GM18517 (cell line): ENCODE results near the gene PCNX3.

ENCODE experiments used
- ATAC-seq: cut with Tn5 transposase; IDR thresholded peaks from one replicate; pipeline ENCODE4 v1.9.1; 2021; ENCODE audit warnings: mild to moderate bottlenecking, moderate library complexity; ENCODE audit not compliant: unreplicated experiment

PCNX3 gene

DNA sequence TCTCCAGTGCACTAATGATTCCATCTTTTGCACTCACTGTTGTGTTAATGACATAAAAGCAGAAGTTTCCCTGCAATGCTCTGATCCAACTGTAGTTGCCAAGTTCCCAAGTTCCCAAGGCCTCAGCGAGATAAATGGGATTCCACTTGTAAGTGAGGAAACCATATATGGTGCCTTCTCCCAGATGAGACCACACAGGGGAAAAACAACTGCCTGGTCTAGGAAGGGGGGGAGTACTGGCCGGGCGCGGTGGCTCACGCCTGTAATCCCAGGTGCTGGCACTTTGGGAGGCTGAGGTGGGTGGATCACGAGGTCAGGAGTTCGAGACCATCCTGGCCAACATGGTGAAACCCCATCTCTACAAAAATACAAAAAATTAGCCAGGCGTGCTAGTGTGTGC, 70.4 kb downstream of the PCNX3 start:
- no peak for ATAC-seq
